ENCODE measurements around the gene TCL1B. TPM values are rescaled to one million over a fixed set of nuclear protein-coding genes. Genes with fewer than 3 reads are reported as not detected.

Gene TCL1B
- total RNA-seq, 2 experiments from 2014 or later: not detected

DNA sequence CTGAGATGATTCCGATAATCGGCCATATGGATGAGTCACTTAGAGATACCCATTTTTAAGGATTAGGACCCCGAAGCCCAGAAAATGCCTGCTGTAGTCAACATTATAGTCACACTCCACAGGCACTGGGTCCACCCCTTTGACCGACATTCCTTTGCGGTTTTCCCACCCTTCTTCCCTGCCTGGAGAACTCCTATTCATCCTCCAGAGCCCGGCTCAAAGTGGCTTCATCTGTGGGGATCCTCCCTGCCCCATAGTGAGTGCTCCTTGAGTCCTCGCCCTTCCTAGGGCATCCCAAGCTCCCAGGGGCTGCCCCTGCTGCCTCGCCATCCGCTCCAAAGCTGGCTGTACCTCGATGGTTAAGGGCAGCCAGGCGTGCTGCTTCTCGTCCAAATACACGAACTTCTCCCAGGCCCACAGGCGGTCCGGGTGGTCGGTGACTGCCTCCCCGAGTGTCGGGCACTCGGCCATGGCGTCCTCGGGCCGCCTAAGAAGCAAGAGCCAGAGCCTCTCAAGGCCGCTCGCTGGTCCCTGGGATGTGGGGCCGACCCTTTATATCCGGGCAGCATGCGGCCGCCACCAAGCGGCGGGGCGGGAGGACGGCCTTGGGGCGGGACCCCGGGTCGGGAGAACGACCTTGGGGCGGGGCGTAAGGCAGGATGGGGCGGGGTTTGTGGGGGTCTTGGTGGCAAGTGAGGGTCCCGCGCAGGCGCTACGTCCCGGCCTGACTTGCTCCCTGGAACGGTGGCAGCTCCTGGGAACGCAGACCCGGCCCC, 27.6 kb downstream of the TCL1B start, which contains the start of gene TCL1A:
TSS of gene TCL1A (minus strand) at position 530 of the 776 bp plus-strand sequence. CDS start at position 471, 59 bp downstream.
- no peaks in the 10 kb centered on the region for H3K4me1 ChIP-seq (ENCODE audit: insufficient read depth, low read length)
- no peak within 1 kb of the TSS for H3K27ac ChIP-seq (ENCODE audit: low read depth in 1 of 2, low read length in 2 of 2)
- H3K27me3 Mint-ChIP-seq: peaks cover 54% of the 10 kb centered on the region
- intact Hi-C loops (cut with DNase I, micrococcal nuclease): no loop called here
- H3K36me3 ChIP-seq (ENCODE audit: insufficient read depth, low read length): no peaks in the 10 kb centered on the region
- no peak within 1 kb of the TSS for H3K4me3 ChIP-seq (ENCODE audit: low read length)
- peaks cover 14 to 17% of the 10 kb centered on the region in 2 experiments for H3K27me3 ChIP-seq (ENCODE audit: control insufficient read depth in 1 of 2, insufficient read depth in 2 of 2, low read length in 2 of 2)
- no peaks in the 10 kb centered on the region for H3K36me3 Mint-ChIP-seq (ENCODE audit: low read depth)
- peaks cover 0 to 13% of the 10 kb centered on the region in 2 experiments for H3K9me3 ChIP-seq (ENCODE audit: control insufficient read depth in 1 of 2, insufficient read depth in 1 of 2, low read length in 2 of 2)
- POLR2A ChIA-PET: no interaction called here
- no peaks in the 10 kb centered on the region for H3K9me3 Mint-ChIP-seq
- ATAC-seq (ENCODE audit: poor library complexity) (no peak), DNase-seq (no peak)
- H3K4me1 Mint-ChIP-seq (ENCODE audit: low read depth): no peaks in the 10 kb centered on the region
- H3K27ac Mint-ChIP-seq: no peak within 1 kb of the TSS
- CTCF ChIA-PET: no interaction called here
- H3K4me3 Mint-ChIP-seq: no peak within 1 kb of the TSS
- TF ChIP-seq, protein P1, sequence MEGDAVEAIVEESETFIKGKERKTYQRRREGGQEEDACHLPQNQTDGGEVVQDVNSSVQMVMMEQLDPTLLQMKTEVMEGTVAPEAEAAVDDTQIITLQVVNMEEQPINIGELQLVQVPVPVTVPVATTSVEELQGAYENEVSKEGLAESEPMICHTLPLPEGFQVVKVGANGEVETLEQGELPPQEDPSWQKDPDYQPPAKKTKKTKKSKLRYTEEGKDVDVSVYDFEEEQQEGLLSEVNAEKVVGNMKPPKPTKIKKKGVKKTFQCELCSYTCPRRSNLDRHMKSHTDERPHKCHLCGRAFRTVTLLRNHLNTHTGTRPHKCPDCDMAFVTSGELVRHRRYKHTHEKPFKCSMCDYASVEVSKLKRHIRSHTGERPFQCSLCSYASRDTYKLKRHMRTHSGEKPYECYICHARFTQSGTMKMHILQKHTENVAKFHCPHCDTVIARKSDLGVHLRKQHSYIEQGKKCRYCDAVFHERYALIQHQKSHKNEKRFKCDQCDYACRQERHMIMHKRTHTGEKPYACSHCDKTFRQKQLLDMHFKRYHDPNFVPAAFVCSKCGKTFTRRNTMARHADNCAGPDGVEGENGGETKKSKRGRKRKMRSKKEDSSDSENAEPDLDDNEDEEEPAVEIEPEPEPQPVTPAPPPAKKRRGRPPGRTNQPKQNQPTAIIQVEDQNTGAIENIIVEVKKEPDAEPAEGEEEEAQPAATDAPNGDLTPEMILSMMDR (IDR thresholded peaks at IDR 0.05): no peak

DNA sequence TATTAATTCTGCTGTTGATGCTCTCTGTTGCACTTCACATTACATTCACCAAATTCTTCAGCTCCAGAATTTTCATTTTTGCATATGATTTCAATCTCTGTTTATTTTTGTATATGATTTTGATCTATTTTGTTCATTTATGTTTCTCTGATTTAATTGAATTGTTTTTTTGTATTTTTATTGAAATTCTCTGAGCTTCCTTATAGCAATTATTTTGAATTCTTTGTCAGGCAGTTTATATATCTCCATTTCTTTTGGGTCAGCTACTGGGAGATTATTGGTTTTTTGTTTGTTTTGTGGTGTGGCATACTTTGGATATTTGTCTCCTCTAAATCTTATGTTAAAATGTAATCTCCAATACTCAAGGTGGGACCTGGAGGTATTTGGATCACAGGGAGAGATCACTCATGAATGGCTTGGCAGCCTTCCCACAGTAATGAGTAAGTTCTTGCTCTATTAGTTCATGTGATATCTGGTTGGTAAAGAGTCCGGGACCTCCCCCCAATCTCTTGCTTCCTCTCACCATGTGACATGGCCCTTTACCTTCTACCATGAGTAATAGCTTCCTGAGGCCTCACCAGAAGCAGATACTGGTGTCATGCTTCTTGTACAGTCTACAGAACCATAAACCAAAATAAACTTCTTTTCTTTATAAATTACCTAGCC, 36.4 kb downstream of the TCL1B start:
- ChIA-PET CTCF (no interaction called here), POLR2A (no interaction called here)
- H3K27me3 ChIP-seq (ENCODE audit: control insufficient read depth in 1 of 2, insufficient read depth in 2 of 2, low read length in 2 of 2): peaks cover 0 to 11% of the 10 kb centered on the region in 2 experiments
- no peaks in the 10 kb centered on the region for H3K36me3 ChIP-seq (ENCODE audit: insufficient read depth, low read length)
- ATAC-seq (ENCODE audit: poor library complexity) (no peak), DNase-seq (no peak)
- Mint-ChIP-seq H3K27ac (no peak overlapping the region), H3K36me3 (ENCODE audit: low read depth) (no peaks in the 10 kb centered on the region), H3K4me1 (ENCODE audit: low read depth) (no peaks in the 10 kb centered on the region), H3K9me3 (peaks cover 7% of the 10 kb centered on the region), H3K27me3 (peaks cover 61% of the 10 kb centered on the region), H3K4me3 (no peak overlapping the region)
- H3K27ac ChIP-seq (ENCODE audit: low read depth in 1 of 2, low read length in 2 of 2): no peak overlapping the region
- intact Hi-C loops (cut with DNase I, micrococcal nuclease): no loop called here
- TF ChIP-seq, protein P1 (IDR thresholded peaks at IDR 0.05): no peak
- no peak overlapping the region for H3K4me3 ChIP-seq (ENCODE audit: low read length)
- H3K9me3 ChIP-seq (ENCODE audit: control insufficient read depth in 1 of 2, insufficient read depth in 1 of 2, low read length in 2 of 2): peaks cover 4 to 14% of the 10 kb centered on the region in 2 experiments
- H3K4me1 ChIP-seq (ENCODE audit: insufficient read depth, low read length): no peaks in the 10 kb centered on the region

DNA sequence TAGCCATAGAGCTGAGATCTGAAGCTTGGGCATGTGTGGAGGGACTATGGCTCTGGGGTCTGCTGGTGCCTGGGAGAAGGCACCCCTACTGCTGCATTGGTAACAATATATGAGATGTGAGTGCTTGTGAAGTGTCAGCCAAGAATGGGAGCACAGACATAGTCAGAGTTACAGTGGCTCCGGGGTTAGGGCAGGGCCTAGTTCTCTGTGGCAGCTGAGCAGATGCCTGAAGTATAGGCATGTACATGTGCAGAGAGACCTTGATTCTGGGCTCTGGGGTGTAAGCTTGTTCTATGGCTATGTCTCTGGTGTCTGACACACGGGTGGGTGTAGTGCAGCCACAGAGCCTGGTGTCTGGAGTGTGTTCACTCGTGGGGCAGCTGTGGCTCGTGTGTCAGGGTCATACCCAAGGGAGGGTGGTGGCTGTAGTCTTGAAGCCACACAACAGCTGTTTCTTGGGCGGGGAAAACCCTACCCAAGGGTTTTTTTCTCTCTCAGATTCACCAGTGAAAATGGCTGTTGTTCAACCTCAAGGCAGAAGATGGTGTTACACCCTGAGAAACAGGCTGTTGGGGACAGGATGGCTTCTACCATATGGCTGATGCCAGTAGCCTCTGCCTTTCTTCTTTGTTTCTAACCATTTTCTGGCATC, 39.6 kb downstream of the TCL1B start:
- Mint-ChIP-seq H3K4me1 (ENCODE audit: low read depth) (no peaks in the 10 kb centered on the region), H3K9me3 (peaks cover 7% of the 10 kb centered on the region), H3K27me3 (peaks cover 79% of the 10 kb centered on the region), H3K4me3 (no peak overlapping the region), H3K27ac (no peak overlapping the region), H3K36me3 (ENCODE audit: low read depth) (no peaks in the 10 kb centered on the region)
- TF ChIP-seq, protein P1 (IDR thresholded peaks at IDR 0.05): no peak
- ChIA-PET POLR2A (no interaction called here), CTCF (no interaction called here)
- Histone ChIP-seq H3K27me3 (ENCODE audit: control insufficient read depth in 1 of 2, insufficient read depth in 2 of 2, low read length in 2 of 2) (peaks cover 13 to 14% of the 10 kb centered on the region in 2 experiments), H3K4me1 (ENCODE audit: insufficient read depth, low read length) (no peaks in the 10 kb centered on the region), H3K9me3 (ENCODE audit: control insufficient read depth in 1 of 2, insufficient read depth in 1 of 2, low read length in 2 of 2) (peaks cover 4 to 14% of the 10 kb centered on the region in 2 experiments), H3K36me3 (ENCODE audit: insufficient read depth, low read length) (no peaks in the 10 kb centered on the region), H3K27ac (ENCODE audit: low read depth in 1 of 2, low read length in 2 of 2) (no peak overlapping the region), H3K4me3 (ENCODE audit: low read length) (no peak overlapping the region)
- DNase-seq (peak in 1 of 14 experiments; percentile 5), ATAC-seq (ENCODE audit: poor library complexity) (no peak)
- intact Hi-C loops (cut with DNase I, micrococcal nuclease): no loop called here

All from CD4-positive, alpha-beta T cell (primary cell).